ENCODE results near the gene KIAA2012. TPM values are rescaled to one million over a fixed set of nuclear protein-coding genes. Genes with fewer than 3 reads are reported as not detected.

KIAA2012 gene
- total and polyA plus RNA-seq, 2 of the 8 experiments (the other 6 are each of a cell fraction or from before 2014, with no cell fraction given): not detected

DNA sequence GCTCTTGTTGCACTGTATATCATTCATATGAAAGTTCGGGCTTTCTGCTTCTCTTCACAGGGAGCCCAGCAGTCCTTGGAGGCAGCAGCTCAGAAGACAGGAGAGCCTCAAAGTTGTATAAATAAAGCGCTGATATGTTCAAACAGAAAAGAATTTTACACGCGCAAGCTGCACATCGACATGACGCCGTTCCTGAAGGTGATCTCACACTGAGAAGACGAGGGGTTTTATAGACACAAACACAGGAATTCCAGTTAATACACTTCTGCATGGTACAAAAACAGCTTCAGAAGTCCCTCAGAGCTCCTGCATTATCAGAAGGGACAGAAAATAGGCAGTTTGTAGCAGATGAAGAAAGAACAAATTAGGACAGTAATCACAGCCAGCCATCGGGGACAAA is 81.6 kb downstream of the KIAA2012 start (continued):
- TF ChIP-seq, protein P1, sequence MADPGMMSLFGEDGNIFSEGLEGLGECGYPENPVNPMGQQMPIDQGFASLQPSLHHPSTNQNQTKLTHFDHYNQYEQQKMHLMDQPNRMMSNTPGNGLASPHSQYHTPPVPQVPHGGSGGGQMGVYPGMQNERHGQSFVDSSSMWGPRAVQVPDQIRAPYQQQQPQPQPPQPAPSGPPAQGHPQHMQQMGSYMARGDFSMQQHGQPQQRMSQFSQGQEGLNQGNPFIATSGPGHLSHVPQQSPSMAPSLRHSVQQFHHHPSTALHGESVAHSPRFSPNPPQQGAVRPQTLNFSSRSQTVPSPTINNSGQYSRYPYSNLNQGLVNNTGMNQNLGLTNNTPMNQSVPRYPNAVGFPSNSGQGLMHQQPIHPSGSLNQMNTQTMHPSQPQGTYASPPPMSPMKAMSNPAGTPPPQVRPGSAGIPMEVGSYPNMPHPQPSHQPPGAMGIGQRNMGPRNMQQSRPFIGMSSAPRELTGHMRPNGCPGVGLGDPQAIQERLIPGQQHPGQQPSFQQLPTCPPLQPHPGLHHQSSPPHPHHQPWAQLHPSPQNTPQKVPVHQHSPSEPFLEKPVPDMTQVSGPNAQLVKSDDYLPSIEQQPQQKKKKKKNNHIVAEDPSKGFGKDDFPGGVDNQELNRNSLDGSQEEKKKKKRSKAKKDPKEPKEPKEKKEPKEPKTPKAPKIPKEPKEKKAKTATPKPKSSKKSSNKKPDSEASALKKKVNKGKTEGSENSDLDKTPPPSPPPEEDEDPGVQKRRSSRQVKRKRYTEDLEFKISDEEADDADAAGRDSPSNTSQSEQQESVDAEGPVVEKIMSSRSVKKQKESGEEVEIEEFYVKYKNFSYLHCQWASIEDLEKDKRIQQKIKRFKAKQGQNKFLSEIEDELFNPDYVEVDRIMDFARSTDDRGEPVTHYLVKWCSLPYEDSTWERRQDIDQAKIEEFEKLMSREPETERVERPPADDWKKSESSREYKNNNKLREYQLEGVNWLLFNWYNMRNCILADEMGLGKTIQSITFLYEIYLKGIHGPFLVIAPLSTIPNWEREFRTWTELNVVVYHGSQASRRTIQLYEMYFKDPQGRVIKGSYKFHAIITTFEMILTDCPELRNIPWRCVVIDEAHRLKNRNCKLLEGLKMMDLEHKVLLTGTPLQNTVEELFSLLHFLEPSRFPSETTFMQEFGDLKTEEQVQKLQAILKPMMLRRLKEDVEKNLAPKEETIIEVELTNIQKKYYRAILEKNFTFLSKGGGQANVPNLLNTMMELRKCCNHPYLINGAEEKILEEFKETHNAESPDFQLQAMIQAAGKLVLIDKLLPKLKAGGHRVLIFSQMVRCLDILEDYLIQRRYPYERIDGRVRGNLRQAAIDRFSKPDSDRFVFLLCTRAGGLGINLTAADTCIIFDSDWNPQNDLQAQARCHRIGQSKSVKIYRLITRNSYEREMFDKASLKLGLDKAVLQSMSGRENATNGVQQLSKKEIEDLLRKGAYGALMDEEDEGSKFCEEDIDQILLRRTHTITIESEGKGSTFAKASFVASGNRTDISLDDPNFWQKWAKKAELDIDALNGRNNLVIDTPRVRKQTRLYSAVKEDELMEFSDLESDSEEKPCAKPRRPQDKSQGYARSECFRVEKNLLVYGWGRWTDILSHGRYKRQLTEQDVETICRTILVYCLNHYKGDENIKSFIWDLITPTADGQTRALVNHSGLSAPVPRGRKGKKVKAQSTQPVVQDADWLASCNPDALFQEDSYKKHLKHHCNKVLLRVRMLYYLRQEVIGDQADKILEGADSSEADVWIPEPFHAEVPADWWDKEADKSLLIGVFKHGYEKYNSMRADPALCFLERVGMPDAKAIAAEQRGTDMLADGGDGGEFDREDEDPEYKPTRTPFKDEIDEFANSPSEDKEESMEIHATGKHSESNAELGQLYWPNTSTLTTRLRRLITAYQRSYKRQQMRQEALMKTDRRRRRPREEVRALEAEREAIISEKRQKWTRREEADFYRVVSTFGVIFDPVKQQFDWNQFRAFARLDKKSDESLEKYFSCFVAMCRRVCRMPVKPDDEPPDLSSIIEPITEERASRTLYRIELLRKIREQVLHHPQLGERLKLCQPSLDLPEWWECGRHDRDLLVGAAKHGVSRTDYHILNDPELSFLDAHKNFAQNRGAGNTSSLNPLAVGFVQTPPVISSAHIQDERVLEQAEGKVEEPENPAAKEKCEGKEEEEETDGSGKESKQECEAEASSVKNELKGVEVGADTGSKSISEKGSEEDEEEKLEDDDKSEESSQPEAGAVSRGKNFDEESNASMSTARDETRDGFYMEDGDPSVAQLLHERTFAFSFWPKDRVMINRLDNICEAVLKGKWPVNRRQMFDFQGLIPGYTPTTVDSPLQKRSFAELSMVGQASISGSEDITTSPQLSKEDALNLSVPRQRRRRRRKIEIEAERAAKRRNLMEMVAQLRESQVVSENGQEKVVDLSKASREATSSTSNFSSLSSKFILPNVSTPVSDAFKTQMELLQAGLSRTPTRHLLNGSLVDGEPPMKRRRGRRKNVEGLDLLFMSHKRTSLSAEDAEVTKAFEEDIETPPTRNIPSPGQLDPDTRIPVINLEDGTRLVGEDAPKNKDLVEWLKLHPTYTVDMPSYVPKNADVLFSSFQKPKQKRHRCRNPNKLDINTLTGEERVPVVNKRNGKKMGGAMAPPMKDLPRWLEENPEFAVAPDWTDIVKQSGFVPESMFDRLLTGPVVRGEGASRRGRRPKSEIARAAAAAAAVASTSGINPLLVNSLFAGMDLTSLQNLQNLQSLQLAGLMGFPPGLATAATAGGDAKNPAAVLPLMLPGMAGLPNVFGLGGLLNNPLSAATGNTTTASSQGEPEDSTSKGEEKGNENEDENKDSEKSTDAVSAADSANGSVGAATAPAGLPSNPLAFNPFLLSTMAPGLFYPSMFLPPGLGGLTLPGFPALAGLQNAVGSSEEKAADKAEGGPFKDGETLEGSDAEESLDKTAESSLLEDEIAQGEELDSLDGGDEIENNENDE (IDR thresholded peaks at IDR 0.05; ENCODE audit: insufficient replicate concordance, low read length): no peak
- no peak for TF ChIP-seq HDAC6 (IDR thresholded peaks at IDR 0.05; ENCODE audit: low read depth, low read length)
- TF ChIP-seq PHF8 (conservative IDR thresholded peaks at IDR 0.05; ENCODE audit: low read depth, low read length): no peak
- no peak for TF ChIP-seq RAD21 (IDR thresholded peaks at IDR 0.05 in 1 of 2, conservative IDR thresholded peaks at IDR 0.05 in 1 of 2; ENCODE audit: low read depth in 2 of 2, low read length in 2 of 2)
- TF ChIP-seq EZH2 (IDR thresholded peaks at IDR 0.05; ENCODE audit: low read depth, low read length, severe bottlenecking): no peak
- TF ChIP-seq BCL11A (IDR thresholded peaks at IDR 0.05; ENCODE audit: low read depth in 2 of 2, low read length in 2 of 2): no peak
- no peak for TF ChIP-seq YY1 (IDR thresholded peaks at IDR 0.05; ENCODE audit: low read depth, low read length)
- TF ChIP-seq SP2 (IDR thresholded peaks at IDR 0.05; ENCODE audit: low read length): no peak
- no peak for TF ChIP-seq EP300 (IDR thresholded peaks at IDR 0.05; ENCODE audit: borderline replicate concordance in 1 of 2, low read depth in 2 of 2, low read length in 2 of 2)
- no peak for TF ChIP-seq CBX5 (IDR thresholded peaks at IDR 0.05; ENCODE audit: low read depth, low read length)
- no peak for TF ChIP-seq CREB1 (IDR thresholded peaks at IDR 0.05)

All from H1 (cell line).